ENCODE results near the gene ATP2B2.

Gene ATP2B2

DNA sequence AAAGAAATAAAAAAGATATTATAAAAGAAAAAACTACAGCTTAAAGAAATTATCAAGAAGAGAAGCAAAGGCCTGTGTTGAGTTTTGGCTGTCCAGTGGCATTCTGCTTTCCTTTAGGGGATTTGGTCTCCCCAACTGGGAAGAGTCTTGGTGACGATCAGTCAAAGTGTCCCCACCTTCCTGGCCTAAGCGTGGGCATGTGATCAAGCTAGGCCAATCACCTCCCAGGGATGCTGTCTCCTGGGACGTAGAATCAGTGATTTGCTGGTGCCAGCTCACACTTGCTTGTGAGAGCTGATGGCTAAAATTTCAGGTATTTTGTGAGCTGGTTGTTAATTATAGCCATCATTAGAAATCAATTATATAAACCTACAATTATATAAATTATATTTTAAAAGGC lies 69.5 kb downstream of the ATP2B2 start:
- in situ Hi-C loops (cut with HindIII; ENCODE audit: low sequenced_read_pairs): loop anchor here (5.0 kb wide), 1 partner anchor 39 kb away; no protein-coding TSS in a partner anchor

DNA sequence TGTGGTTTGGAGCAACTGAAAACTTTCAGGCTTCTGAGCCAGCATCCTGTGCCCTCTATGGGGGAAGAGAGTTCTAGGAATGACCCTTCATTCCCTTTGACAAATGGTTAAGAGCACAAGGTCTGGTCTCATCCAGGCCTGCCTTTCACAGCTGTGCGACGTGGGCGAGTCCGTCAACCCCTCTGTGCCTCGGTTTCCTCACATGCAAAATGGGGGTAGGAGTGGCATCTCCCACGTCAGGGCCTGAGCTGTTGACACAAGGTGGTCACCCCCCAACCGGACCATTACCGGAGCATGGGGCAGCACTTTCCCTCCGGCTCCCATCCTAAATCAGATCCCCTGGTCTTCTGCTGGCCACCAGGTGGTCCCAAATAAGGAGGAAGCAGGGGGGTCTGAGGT lies 70.4 kb downstream of the ATP2B2 start:
- in situ Hi-C loops (cut with HindIII; ENCODE audit: low sequenced_read_pairs): loop anchor here (5.0 kb wide), 1 partner anchor 38 kb away; no protein-coding TSS in a partner anchor

- in situ Hi-C loops (cut with HindIII; ENCODE audit: low sequenced_read_pairs): no loop called here
Measured at GRCh38 chr3:10434144-10434937, 71.0 kb downstream of the ATP2B2 start.

DNA sequence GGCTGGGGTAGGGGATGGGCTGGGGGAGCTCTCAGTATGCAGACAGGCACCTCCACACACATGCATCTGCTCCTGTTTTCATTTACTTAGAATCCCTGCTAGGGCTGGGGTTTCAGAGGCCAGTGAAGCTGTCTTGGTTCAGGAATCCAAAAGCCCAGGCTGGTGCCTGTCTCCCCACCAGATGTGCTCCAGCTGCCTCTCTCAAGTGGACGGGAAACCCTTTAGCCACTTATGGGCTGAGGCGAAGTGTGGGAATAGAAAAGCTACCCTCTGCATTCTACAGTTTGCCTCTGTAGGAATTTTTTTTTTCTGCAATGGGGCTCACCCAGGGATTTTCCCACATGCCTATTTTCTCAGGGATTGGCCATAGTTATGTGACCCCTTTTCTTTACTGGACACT lies 72.5 kb downstream of the ATP2B2 start:
- in situ Hi-C loops (cut with HindIII; ENCODE audit: low sequenced_read_pairs): no loop called here

DNA sequence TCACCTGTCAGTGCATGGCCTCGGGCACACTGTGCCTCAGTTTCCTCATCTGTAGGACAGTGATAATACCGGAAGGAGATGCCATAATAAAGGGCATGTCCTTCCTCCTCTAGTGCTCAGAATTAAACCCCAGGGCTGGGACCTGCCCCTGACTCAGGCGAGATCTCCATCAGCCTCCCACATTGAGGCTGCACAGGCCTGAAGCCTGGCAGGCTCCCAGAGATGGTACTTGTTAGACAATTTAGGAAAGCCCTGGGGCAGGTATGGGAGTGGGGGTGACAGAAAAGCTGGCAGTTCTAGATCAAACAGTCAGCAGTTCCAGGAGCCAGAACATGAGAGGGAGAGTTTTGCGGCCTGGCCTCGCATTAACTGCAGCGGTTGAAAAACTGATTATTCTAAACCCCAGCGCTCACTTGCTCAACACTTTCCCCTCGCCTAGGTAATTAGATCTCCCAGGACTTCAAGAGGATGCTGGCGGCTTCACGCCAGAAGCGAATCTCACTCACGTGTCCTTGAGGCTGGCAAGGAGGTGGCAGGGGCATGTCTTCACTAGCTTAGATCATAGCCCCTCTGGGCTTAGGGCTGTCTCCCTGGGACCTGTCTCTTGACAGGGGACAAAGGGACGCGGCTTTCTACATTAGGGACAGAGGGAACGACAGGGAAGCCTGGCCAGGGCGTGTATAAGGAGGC lies 73.1 kb downstream of the ATP2B2 start:
- in situ Hi-C loops (cut with HindIII; ENCODE audit: low sequenced_read_pairs): no loop called here

DNA sequence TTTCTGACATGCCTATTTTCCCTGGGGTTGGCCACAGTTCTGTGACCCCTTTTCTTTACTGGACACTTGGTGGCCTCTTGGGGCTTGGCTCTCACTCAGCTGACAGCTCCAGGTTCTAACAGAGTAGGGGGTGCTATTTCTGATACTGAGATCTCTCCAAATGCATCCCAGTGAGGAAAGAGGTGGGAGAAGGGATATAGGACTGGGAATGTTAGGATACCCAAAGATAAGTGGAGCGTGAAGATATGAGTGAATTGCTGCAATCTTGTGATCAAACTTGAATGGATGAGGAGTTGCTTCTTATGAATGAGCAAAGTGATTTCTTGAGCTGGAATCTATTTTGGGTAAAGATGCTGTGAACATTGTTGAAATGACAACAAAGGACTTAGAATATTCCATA lies 74.6 kb downstream of the ATP2B2 start:
- in situ Hi-C loops (cut with HindIII; ENCODE audit: low sequenced_read_pairs): no loop called here

DNA sequence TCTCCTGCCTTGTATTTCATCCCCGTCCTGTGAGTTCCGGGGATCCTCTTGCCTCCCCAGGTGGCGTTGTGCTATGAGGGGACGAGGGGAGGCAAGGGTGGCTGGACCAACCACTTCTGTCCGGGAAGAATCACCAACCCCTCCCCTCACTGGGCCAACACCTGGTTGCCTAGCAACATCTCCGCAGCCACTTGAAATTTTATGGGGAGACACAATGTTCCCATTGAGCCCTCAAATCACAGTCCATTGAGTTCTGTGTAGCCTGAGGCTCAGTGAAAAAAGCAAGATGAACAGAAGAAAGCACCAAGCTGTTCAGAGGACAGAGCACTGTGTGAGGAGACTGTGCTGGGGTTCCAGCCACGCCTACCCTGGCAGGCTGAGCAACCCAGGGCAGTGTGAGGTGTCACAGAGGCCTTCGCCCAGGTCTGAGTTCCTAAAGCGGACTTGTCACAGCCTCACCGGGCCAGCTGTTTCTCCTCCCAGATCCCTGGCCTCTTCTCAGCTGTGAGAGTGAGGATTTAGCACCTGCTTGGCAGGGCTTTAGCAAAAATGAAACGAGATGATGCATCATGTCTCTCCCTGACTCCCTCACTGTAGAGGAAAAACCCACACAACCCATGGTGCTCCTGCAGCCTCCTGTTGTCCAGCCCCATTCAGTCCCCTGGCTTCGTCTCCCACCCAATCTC lies 76.8 kb downstream of the ATP2B2 start:
- in situ Hi-C loops (cut with HindIII; ENCODE audit: low sequenced_read_pairs): no loop called here

DNA sequence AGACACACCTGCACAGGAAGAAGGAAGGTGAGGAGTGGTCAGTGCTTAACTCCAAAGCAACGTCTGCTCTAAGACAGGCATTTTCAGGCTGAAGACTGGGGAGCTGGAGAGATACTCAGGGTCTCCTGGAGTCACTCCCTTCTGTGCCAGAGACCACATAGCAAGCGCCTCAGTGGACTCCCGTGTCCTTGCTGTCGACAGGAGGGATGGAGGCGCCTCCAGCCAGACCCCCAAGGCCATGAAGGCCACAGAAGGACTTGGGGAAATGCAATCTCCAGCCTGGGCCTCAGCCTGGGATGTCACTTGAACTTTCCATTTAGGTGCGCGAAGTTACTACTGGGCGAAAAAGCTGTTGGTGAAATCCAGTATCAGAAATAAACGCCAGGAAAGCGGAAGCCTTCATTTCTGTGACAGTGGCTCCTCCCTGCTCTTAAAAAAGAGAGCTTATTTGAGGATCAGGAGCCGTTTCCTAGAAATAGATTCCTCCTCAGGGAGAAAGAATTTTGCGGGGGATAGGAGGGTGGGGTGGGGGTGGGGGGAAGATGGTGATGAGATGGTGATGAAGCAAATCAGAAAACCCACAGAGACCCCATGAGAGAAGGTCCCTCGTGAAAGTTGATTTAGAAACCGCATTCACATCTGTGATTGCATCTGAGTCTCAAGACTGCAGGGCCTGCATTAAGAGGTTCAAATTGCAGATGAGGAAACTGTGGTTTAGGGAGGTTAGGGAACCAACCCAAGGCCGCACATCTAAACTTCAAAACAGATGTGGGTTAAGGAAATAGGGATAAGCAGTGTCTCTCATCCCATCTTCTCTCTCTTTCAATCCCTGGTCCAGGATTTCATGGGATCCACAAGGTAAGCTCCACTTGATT lies 78.8 kb downstream of the ATP2B2 start:
- in situ Hi-C loops (cut with HindIII; ENCODE audit: low sequenced_read_pairs): no loop called here

- in situ Hi-C loops (cut with HindIII; ENCODE audit: low sequenced_read_pairs): no loop called here
Measured at GRCh38 chr3:10423171-10423882, 82.1 kb downstream of the ATP2B2 start.

GRCh38 chr3:10421996-10422395 lies 83.4 kb downstream of the ATP2B2 start:
- in situ Hi-C loops (cut with HindIII; ENCODE audit: low sequenced_read_pairs): no loop called here

GRCh38 chr3:10420745-10421475 lies 84.5 kb downstream of the ATP2B2 start:
- in situ Hi-C loops (cut with HindIII; ENCODE audit: low sequenced_read_pairs): no loop called here

DNA sequence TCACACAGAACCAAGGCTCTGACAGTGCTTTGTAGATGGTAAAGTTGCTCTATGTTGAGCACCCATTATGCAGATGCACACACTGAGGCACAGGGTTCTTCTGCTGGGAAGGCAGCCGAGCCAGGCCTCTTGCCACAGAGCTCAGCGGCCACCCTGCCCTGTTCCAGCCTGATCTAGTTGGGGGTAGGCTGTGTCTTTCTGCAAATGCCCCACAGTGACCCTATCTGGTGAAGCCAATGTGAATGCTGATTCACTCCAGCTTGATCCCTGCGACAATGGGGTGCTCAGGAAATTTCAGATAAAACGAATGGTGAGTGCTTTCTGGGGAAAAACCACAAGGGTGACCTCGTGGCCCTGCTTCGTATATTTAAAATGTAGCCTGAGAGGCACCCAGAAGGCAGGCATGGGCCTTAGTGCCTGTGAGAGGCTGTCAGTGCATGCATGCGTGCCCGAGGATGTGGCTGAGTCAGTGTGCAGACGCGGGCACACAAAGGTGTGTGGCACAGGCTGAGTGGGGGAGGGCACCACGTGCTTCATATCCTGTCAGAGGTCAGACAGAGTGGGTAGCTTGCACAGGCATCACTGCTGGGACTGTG lies 85.7 kb downstream of the ATP2B2 start:
- in situ Hi-C loops (cut with HindIII; ENCODE audit: low sequenced_read_pairs): no loop called here

DNA sequence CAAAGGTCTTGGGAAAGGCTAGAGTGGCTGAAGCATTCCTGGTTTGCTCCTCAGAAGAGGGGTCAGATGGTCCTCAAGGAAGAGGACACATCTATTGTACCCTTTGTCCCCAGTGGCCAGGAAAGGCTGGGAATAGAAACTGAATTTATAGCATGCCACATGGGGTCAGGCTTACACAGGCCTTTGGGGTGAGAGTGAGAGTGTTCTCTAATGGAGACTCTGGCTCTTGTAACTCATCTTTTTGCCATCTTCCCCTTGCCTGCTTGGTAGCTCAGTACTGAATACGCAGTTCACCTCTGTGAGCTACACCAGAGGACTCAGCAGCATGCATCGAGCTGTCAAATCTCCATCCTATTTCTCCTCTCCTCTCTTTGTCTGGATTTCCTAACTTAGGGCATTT lies 87.5 kb downstream of the ATP2B2 start:
- in situ Hi-C loops (cut with HindIII; ENCODE audit: low sequenced_read_pairs): no loop called here

- in situ Hi-C loops (cut with HindIII; ENCODE audit: low sequenced_read_pairs): no loop called here
Measured at GRCh38 chr3:10416730-10417300, 88.6 kb downstream of the ATP2B2 start.

DNA sequence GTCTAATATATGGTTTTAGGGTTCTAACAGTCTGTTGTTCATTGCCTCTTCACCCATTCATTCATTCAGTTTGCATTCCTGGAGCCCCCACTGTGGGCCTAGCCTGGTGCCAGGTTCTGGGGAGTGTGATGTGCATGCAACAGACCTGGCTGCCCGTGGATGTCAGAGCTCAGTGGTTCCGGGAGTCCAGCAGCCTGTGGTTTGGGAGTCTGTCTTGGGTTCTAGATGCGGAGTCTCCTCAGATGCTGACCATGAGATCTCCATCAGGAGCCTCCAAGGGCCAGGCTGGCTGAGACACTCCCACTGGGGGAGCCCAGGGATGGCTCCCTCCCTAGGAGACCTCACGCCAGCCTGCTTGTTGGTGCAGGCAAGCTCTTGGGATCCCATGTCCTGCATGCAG lies 92.3 kb downstream of the ATP2B2 start:
- in situ Hi-C loops (cut with HindIII; ENCODE audit: low sequenced_read_pairs): no loop called here

- in situ Hi-C loops (cut with HindIII; ENCODE audit: low sequenced_read_pairs): no loop called here
Measured at GRCh38 chr3:10411598-10412332, 93.6 kb downstream of the ATP2B2 start.

- in situ Hi-C loops (cut with HindIII; ENCODE audit: low sequenced_read_pairs): no loop called here
Measured at GRCh38 chr3:10410383-10411002, 94.9 kb downstream of the ATP2B2 start.

DNA sequence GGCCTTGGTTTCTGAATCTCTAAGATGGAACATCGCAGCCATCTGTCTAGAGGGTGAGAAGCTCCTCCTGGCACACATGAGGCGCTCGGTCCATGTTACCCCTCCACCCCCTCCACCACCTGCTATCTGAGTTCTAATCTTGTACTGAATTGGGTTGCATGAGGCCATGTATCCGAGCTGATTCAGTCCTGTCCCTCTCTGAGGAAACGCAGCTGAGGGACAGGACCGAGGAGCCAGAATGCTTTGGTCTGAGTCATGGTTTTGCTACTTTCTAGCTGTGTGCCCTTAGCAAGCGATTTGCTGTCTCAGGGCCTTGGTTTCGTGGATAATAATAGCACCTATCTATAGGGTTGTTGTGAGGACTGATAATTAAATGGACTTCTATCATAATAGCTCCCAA lies 96.7 kb downstream of the ATP2B2 start:
- in situ Hi-C loops (cut with HindIII; ENCODE audit: low sequenced_read_pairs): no loop called here
